WTC11 (cell line): ENCODE measurements around the gene SAA1. TPM values are rescaled to one million over a fixed set of nuclear protein-coding genes. Genes with fewer than 3 reads are reported as not detected.

Experiments used
- ATAC-seq: fragments of 200-7000 bp; cut with Tn5 transposase; 2 replicates; pipeline ENCODE4 v1.10.0; 2021; ENCODE audit warnings: mild to moderate bottlenecking, moderate library complexity
- CTCF ChIA-PET: fragments of 300-600 bp; sonication (Branson Sonifier 250); formaldehyde crosslinking; loops from one replicate; lab custom pipeline; 2021; ENCODE audit warnings: antibody characterized with exemption; lab: Charles Lee
- POLR2A ChIA-PET: fragments of 350-600 bp; sonication (Branson Sonifier 250); formaldehyde crosslinking; loops from one replicate; lab custom pipeline; 2021; ENCODE audit warnings: antibody characterized with exemption; lab: Charles Lee
- DNase-seq: peaks from one replicate; pipeline ENCODE4 v3.0.0; 2021; ENCODE audit warnings: low spot score
- H3K27ac Mint-ChIP-seq: 2 replicates; pipeline ENCODE4 v1.8.0; 2021; ENCODE audit warnings: mixed read lengths
- H3K27me3 Mint-ChIP-seq: 2 replicates; pipeline ENCODE4 v1.8.0; 2021; ENCODE audit warnings: low read depth, mild to moderate bottlenecking, moderate library complexity, mixed read lengths
- H3K36me3 Mint-ChIP-seq: 2 replicates; pipeline ENCODE4 v1.8.0; 2021; ENCODE audit warnings: mixed read lengths
- H3K4me1 Mint-ChIP-seq: 2 replicates; pipeline ENCODE4 v1.8.0; 2022; ENCODE audit warnings: mixed read lengths
- H3K4me3 Mint-ChIP-seq: 2 replicates; pipeline ENCODE4 v1.8.0; 2021; ENCODE audit warnings: mild to moderate bottlenecking, moderate library complexity, mixed read lengths
- H3K9me3 Mint-ChIP-seq: 2 replicates; pipeline ENCODE4 v1.8.0; 2021; ENCODE audit warnings: mixed read lengths
- ATF1 ChIP-seq: sonication (generic); formaldehyde crosslinking; IDR thresholded peaks from 2 replicates; pipeline ENCODE4 v1.8.1; 2023; ENCODE audit warnings: mild to moderate bottlenecking, moderate library complexity, missing genetic modification reagents
- CREM ChIP-seq: sonication (generic); formaldehyde crosslinking; IDR thresholded peaks from 2 replicates; pipeline ENCODE4 v1.8.1; 2022; ENCODE audit warnings: mild to moderate bottlenecking, missing genetic modification reagents, moderate library complexity
- ESRRA ChIP-seq: sonication (generic); formaldehyde crosslinking; IDR thresholded peaks from 2 replicates; pipeline ENCODE4 v1.8.1; 2022; ENCODE audit warnings: mild to moderate bottlenecking, missing genetic modification reagents, borderline replicate concordance
- FOXK1 ChIP-seq: sonication (generic); formaldehyde crosslinking; IDR thresholded peaks from 2 replicates; pipeline ENCODE4 v1.8.0; 2022; ENCODE audit warnings: mild to moderate bottlenecking, moderate library complexity, missing genetic modification reagents
- HMGA2 ChIP-seq: fragments of 250-450 bp; sonication (Bioruptor Pico); IDR thresholded peaks from 2 replicates; pipeline ENCODE4 v1.4.0; 2021; ENCODE audit warnings: mild to moderate bottlenecking, moderate library complexity
- IRF2 ChIP-seq: sonication (generic); formaldehyde crosslinking; IDR thresholded peaks from 2 replicates; pipeline ENCODE4 v1.8.0; 2022; ENCODE audit warnings: low read depth, missing genetic modification reagents, borderline replicate concordance
- MXD4 ChIP-seq: fragments of 250-450 bp; sonication (Bioruptor Pico); IDR thresholded peaks from 2 replicates; pipeline ENCODE4 v1.8.0; 2021; ENCODE audit warnings: mild to moderate bottlenecking, moderate library complexity, borderline replicate concordance
- NFATC4 ChIP-seq: fragments of 250-450 bp; sonication (Bioruptor Pico); IDR thresholded peaks from 2 replicates; pipeline ENCODE4 v1.9.0; 2021; ENCODE audit warnings: mild to moderate bottlenecking
- NR2C2 ChIP-seq: sonication (generic); formaldehyde crosslinking; IDR thresholded peaks from 2 replicates; pipeline ENCODE4 v1.8.0; 2022; ENCODE audit warnings: mild to moderate bottlenecking, missing genetic modification reagents
- SOX15 ChIP-seq: fragments of 250-450 bp; sonication (Bioruptor Pico); IDR thresholded peaks from 2 replicates; pipeline ENCODE4 v1.9.0; 2021; ENCODE audit warnings: mild to moderate bottlenecking
- TCF7 ChIP-seq: sonication (generic); formaldehyde crosslinking; IDR thresholded peaks from 2 replicates; pipeline ENCODE4 v1.8.0; 2022; ENCODE audit warnings: mild to moderate bottlenecking, low read depth, missing genetic modification reagents, moderate library complexity
- ZNF138 ChIP-seq: sonication (generic); formaldehyde crosslinking; conservative IDR thresholded peaks from 2 replicates; pipeline ENCODE4 v1.8.1; 2022; ENCODE audit warnings: mild to moderate bottlenecking, moderate library complexity, missing genetic modification reagents
- ZNF232 ChIP-seq: sonication (generic); formaldehyde crosslinking; IDR thresholded peaks from 2 replicates; pipeline ENCODE4 v1.8.0; 2022; ENCODE audit warnings: mild to moderate bottlenecking, missing genetic modification reagents
- ZNF416 ChIP-seq: fragments of 250-450 bp; sonication (Bioruptor Pico); IDR thresholded peaks from 2 replicates; pipeline ENCODE4 v1.9.0; 2021; ENCODE audit warnings: mild to moderate bottlenecking, inconsistent platforms
- ZNF671 ChIP-seq: fragments of 250-450 bp; sonication (Bioruptor Pico); IDR thresholded peaks from 2 replicates; pipeline ENCODE4 v1.8.0; 2021; ENCODE audit warnings: mild to moderate bottlenecking
- total RNA-seq: library from RNA; stranded (reverse); gene quantifications from 3 replicates; pipeline ENCODE4 v1.2.3, GENCODE V29; 2021
- TF ChIP-seq, protein P1 (sequence below): fragments of 250-450 bp; sonication (Bioruptor Pico); IDR thresholded peaks from 2 replicates; pipeline ENCODE4 v1.9.0; 2021; ENCODE audit warnings: mild to moderate bottlenecking
- TF ChIP-seq, protein P2 (sequence below): sonication (generic); formaldehyde crosslinking; IDR thresholded peaks from 2 replicates; pipeline ENCODE4 v1.8.1; 2022; ENCODE audit warnings: missing genetic modification reagents, borderline replicate concordance
- TF ChIP-seq, protein P3 (sequence below): sonication (generic); formaldehyde crosslinking; IDR thresholded peaks from 2 replicates; pipeline ENCODE4 v1.8.0; 2022; ENCODE audit warnings: mild to moderate bottlenecking, missing genetic modification reagents
- TF ChIP-seq, protein P4 (sequence below): fragments of 200-600 bp; IDR thresholded peaks from 2 replicates; pipeline ENCODE4 v1.8.0; 2022; ENCODE audit warnings: antibody characterized with exemption
- TF ChIP-seq, protein P5 (sequence below): sonication (generic); formaldehyde crosslinking; IDR thresholded peaks from 2 replicates; pipeline ENCODE4 v1.8.1; 2022; ENCODE audit warnings: mild to moderate bottlenecking, moderate library complexity, missing genetic modification reagents

Gene SAA1
- total RNA-seq, 1 experiment from 2014 or later: 7.7 TPM

DNA sequence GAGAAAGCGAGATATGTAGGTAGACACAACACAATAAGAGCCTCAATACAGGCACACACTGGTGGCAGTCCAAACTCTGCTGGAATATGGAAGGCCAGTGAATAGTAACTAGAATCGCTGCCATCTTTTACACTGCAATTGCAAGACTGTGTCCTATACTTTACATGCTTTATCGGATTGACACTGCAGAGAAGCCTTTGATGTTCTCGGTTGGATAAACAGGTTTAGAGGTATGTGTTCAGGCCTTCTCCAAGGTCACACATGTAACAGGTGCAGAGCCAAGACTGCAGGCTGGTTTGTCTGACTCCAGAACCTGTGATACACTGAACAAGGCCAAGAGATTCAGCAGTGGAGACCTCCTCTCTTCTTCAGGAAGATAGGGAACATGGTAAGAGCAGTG lies 5.1 kb downstream of the SAA1 start:
- H3K27ac Mint-ChIP-seq: no peak overlapping the region
- ATAC-seq (no peak), DNase-seq (no peak)
- ChIA-PET CTCF (no interaction called here), POLR2A (no interaction called here)
- TF ChIP-seq CREM (CRISPR knock-in tag) (no peak), IRF2 (no peak), ZNF416 (no peak), TCF7 (CRISPR knock-in tag) (no peak), ESRRA (CRISPR knock-in tag) (no peak), FOXK1 (CRISPR knock-in tag) (no peak), NR2C2 (CRISPR knock-in tag) (no peak)
- TF ChIP-seq, protein P1, sequence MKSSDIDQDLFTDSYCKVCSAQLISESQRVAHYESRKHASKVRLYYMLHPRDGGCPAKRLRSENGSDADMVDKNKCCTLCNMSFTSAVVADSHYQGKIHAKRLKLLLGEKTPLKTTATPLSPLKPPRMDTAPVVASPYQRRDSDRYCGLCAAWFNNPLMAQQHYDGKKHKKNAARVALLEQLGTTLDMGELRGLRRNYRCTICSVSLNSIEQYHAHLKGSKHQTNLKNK (CRISPR knock-in tag): no peak
- TF ChIP-seq, protein P2, sequence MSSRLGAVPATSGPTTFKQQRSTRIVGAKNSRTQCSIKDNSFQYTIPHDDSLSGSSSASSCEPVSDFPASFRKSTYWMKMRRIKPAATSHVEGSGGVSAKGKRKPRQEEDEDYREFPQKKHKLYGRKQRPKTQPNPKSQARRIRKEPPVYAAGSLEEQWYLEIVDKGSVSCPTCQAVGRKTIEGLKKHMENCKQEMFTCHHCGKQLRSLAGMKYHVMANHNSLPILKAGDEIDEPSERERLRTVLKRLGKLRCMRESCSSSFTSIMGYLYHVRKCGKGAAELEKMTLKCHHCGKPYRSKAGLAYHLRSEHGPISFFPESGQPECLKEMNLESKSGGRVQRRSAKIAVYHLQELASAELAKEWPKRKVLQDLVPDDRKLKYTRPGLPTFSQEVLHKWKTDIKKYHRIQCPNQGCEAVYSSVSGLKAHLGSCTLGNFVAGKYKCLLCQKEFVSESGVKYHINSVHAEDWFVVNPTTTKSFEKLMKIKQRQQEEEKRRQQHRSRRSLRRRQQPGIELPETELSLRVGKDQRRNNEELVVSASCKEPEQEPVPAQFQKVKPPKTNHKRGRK (CRISPR knock-in tag): no peak
- no peaks in the 10 kb centered on the region for H3K27me3 Mint-ChIP-seq
- H3K4me1 Mint-ChIP-seq: no peaks in the 10 kb centered on the region
- peaks cover 4% of the 10 kb centered on the region for H3K36me3 Mint-ChIP-seq
- H3K9me3 Mint-ChIP-seq: peaks cover 4% of the 10 kb centered on the region; the same call in 1 of the 2 replicates
- no peak overlapping the region for H3K4me3 Mint-ChIP-seq

DNA sequence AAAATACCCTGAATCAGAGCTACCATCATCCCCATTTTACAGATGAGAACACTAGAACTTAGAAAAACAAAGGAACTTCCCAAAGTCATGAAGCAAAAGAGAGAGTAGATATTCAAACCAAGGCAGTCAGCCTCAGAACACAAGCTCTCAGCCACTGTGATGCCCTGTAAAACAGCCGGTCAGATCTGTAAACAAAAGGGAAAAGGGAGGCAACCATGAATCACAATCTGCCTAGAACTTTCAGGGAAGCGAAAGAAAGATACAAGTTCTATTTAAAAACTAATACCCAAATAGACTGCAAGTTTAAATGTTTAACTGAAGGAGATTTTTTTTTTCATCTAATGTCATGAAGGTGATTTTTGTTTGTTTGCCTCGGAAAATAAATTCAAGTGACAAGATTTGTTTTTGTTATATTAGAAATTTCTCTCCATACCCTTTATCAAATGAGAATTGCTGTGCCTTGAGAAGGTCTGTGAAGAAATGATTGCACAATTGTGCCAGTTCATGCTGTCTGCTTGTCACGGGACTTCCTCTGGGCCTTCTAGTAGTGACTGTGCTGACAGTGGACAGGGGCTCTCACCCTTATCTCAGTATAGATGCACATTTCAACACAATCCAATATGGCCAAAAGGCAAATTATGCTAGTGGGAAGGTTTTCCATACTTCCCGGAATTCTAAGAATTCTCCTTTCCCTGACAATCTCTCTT lies 11.7 kb downstream of the SAA1 start:
- TF ChIP-seq MXD4 (no peak), NR2C2 (CRISPR knock-in tag) (no peak), SOX15 (CRISPR knock-in tag) (no peak), ZNF232 (CRISPR knock-in tag) (no peak), ATF1 (CRISPR knock-in tag) (no peak), ZNF138 (CRISPR knock-in tag) (no peak), NFATC4 (CRISPR knock-in tag) (no peak), ZNF671 (no peak), HMGA2 (CRISPR knock-in tag) (no peak)
- TF ChIP-seq, protein P3, sequence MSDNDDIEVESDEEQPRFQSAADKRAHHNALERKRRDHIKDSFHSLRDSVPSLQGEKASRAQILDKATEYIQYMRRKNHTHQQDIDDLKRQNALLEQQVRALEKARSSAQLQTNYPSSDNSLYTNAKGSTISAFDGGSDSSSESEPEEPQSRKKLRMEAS (CRISPR knock-in tag): no peak
- TF ChIP-seq, protein P4, sequence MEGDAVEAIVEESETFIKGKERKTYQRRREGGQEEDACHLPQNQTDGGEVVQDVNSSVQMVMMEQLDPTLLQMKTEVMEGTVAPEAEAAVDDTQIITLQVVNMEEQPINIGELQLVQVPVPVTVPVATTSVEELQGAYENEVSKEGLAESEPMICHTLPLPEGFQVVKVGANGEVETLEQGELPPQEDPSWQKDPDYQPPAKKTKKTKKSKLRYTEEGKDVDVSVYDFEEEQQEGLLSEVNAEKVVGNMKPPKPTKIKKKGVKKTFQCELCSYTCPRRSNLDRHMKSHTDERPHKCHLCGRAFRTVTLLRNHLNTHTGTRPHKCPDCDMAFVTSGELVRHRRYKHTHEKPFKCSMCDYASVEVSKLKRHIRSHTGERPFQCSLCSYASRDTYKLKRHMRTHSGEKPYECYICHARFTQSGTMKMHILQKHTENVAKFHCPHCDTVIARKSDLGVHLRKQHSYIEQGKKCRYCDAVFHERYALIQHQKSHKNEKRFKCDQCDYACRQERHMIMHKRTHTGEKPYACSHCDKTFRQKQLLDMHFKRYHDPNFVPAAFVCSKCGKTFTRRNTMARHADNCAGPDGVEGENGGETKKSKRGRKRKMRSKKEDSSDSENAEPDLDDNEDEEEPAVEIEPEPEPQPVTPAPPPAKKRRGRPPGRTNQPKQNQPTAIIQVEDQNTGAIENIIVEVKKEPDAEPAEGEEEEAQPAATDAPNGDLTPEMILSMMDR: no peak
- TF ChIP-seq, protein P5, sequence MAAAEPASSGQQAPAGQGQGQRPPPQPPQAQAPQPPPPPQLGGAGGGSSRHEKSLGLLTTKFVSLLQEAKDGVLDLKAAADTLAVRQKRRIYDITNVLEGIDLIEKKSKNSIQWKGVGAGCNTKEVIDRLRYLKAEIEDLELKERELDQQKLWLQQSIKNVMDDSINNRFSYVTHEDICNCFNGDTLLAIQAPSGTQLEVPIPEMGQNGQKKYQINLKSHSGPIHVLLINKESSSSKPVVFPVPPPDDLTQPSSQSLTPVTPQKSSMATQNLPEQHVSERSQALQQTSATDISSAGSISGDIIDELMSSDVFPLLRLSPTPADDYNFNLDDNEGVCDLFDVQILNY (CRISPR knock-in tag): no peak
- Mint-ChIP-seq H3K4me1 (no peaks in the 10 kb centered on the region), H3K9me3 (peaks cover 4% of the 10 kb centered on the region; the same call in 1 of the 2 replicates), H3K36me3 (peaks cover 35% of the 10 kb centered on the region), H3K4me3 (no peak overlapping the region), H3K27ac (peak overlapping the region; percentile 57; the same call in 1 of the 2 replicates), H3K27me3 (no peaks in the 10 kb centered on the region)
- DNase-seq (no peak), ATAC-seq (no peak)
- ChIA-PET CTCF (interaction anchor here (0.8 to 1.6 kb wide), 2 partner anchors 34 to 162 kb away, joined by 4 to 7 read pairs; no protein-coding TSS in a partner anchor), POLR2A (no interaction called here)
